Peyer's patch (tissue), 4 donors: ENCODE results near the gene ZMYND10.

Experiments used
- POLR2A ChIP-seq, 2 donors: fragments of 450-650 bp; IDR thresholded peaks; one replicate each; pipeline ENCODE4 v1.5.1; 2017; ENCODE audit warnings: antibody characterized with exemption in 2 of 2, mild to moderate bottlenecking in 2 of 2, moderate library complexity in 2 of 2
- TF ChIP-seq, protein P1 (sequence below), 6 experiments: fragments of 450-650 bp in 4 of 6; fragments of 200-600 bp in 2 of 6; sonication (generic) in 1 of 6; IDR thresholded peaks; one replicate each; pipeline ENCODE4 v1.5.1; 2017 to 2019; ENCODE audit warnings: antibody characterized with exemption in 6 of 6, mild to moderate bottlenecking in 3 of 6, moderate library complexity in 1 of 6

DNA sequence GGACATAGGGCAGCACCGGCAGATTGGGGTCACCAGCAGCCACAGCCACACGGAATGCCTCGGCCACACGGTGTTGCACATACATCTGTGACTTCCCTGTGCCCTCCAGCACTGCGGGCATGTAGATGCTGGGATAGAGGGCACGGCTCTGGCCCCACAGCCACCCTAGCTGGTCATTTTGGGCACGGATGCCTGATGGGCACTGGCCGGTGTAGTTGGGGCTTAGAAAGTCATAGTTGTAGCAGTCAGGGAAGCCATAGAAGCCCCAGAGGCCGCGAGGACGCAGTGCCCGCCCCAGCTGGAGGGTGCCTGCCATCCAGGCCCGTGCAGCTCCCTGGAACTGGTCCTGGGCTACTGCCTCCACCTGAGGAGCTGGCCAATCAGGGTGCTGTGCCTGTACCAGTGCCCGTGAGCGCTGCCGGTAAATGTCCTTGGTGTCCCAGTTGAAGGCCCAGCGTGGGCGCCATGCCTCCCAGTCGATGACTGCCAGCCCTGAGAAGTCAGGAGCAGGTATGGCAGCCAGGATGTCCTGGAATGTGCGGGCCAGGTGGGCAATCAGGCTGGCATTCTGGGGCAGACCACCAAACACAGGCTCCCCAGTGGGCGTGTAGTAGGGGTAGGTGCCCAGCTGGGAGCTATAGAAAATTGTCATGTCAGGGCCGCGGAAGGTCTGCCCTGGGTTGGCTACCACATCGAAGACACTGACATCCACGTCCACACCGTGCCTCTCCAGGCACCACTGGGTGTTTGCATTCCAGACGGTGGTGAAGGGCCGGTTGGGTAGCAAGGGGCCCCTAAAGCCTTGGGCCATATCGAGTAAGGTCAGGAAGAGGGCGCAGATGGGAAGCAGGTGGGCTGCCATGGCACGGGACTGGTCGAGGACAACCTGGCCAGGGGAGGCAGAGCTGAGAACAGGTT is 43.2 kb downstream of the ZMYND10 start:
- TF ChIP-seq, protein P1, sequence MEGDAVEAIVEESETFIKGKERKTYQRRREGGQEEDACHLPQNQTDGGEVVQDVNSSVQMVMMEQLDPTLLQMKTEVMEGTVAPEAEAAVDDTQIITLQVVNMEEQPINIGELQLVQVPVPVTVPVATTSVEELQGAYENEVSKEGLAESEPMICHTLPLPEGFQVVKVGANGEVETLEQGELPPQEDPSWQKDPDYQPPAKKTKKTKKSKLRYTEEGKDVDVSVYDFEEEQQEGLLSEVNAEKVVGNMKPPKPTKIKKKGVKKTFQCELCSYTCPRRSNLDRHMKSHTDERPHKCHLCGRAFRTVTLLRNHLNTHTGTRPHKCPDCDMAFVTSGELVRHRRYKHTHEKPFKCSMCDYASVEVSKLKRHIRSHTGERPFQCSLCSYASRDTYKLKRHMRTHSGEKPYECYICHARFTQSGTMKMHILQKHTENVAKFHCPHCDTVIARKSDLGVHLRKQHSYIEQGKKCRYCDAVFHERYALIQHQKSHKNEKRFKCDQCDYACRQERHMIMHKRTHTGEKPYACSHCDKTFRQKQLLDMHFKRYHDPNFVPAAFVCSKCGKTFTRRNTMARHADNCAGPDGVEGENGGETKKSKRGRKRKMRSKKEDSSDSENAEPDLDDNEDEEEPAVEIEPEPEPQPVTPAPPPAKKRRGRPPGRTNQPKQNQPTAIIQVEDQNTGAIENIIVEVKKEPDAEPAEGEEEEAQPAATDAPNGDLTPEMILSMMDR (IDR thresholded peaks at IDR 0.05): no peak
- TF ChIP-seq POLR2A (IDR thresholded peaks at IDR 0.05): no peak
